IMR-90 (cell line): ENCODE results near the gene PAPSS2. TPM values are rescaled to one million over a fixed set of nuclear protein-coding genes. Genes with fewer than 3 reads are reported as not detected.

ENCODE experiments used
- ATAC-seq: fragments of 200-7000 bp; cut with Tn5 transposase; 2 replicates; pipeline ENCODE4 v1.9.1; 2020; ENCODE audit warnings: low read depth, mild to moderate bottlenecking, moderate library complexity
- BruUV-seq: library from RNA; stranded (reverse); fragments of 400-500 nt; replicated peaks from 2 replicates; lab custom pipeline; 2021; lab: Mats Ljungman, UMichigan
- CTCF ChIA-PET: fragments of 300-600 bp; formaldehyde crosslinking; extraction: SDS; loops from one replicate; lab custom pipeline; 2021; ENCODE audit warnings: antibody characterized with exemption; lab: Yijun Ruan, JAX
- POLR2A ChIA-PET: fragments of 300-600 bp; sonication (Branson Sonifier 250); formaldehyde crosslinking; loops from one replicate; lab custom pipeline; 2022; ENCODE audit warnings: antibody characterized with exemption; ENCODE audit not compliant: unreplicated experiment; lab: Charles Lee
- DNase-seq: peaks from one replicate; pipeline ENCODE4 v3.0.0; 2013
- H2AFZ ChIP-seq: replicated peaks from 2 replicates; pipeline ENCODE3; 2013; ENCODE audit warnings: low read length, mild to moderate bottlenecking; ENCODE audit not compliant: poor library complexity
- H2AK5ac ChIP-seq: 2 replicates; pipeline ENCODE4 v1.6.1; 2013; ENCODE audit warnings: low read depth, low read length, inconsistent platforms
- H2AK9ac ChIP-seq: replicated peaks from 2 replicates; pipeline ENCODE3; 2013; ENCODE audit warnings: mild to moderate bottlenecking, low read depth, low read length, moderate library complexity; ENCODE audit not compliant: poor library complexity
- H2BK120ac ChIP-seq: 2 replicates; pipeline ENCODE4 v1.6.1; 2013; ENCODE audit warnings: low read depth, low read length, inconsistent platforms
- H2BK15ac ChIP-seq: 3 replicates; pipeline ENCODE4 v1.6.1; 2013; ENCODE audit warnings: low read depth, low read length, inconsistent platforms
- H2BK20ac ChIP-seq: 2 replicates; pipeline ENCODE4 v1.6.1; 2013; ENCODE audit warnings: low read depth, mild to moderate bottlenecking, inconsistent platforms, low read length, moderate library complexity
- H2BK5ac ChIP-seq: 2 replicates; pipeline ENCODE4 v1.6.1; 2013; ENCODE audit warnings: mild to moderate bottlenecking, low read depth, low read length, inconsistent platforms; ENCODE audit not compliant: poor library complexity, severe bottlenecking
- H3K14ac ChIP-seq: replicated peaks from 2 replicates; pipeline ENCODE4 v1.6.1; 2013; ENCODE audit warnings: low read depth, low read length, inconsistent platforms
- H3K18ac ChIP-seq: 2 replicates; pipeline ENCODE4 v1.6.1; 2013; ENCODE audit warnings: low read depth, low read length, control low read depth
- H3K23ac ChIP-seq: 2 replicates; pipeline ENCODE4 v1.6.1; 2013; ENCODE audit warnings: low read depth, low read length, inconsistent platforms
- H3K27ac ChIP-seq: 2 replicates; pipeline ENCODE4 v1.5.1; 2013; ENCODE audit warnings: mild to moderate bottlenecking, control low read depth, low read length; ENCODE audit not compliant: insufficient read depth
- H3K27me3 ChIP-seq: 2 replicates; pipeline ENCODE4 v1.6.1; 2013; ENCODE audit warnings: low read length; ENCODE audit not compliant: control insufficient read depth, insufficient read depth
- H3K36me3 ChIP-seq: 2 replicates; pipeline ENCODE4 v1.6.1; 2013; ENCODE audit warnings: low read length, mixed read lengths; ENCODE audit not compliant: control insufficient read depth, insufficient read depth
- H3K4ac ChIP-seq: 2 replicates; pipeline ENCODE4 v1.6.1; 2013; ENCODE audit warnings: low read depth, low read length, inconsistent platforms
- H3K4me1 ChIP-seq: 2 replicates; pipeline ENCODE4 v1.6.1; 2013; ENCODE audit warnings: low read length, mixed read lengths; ENCODE audit not compliant: control insufficient read depth, insufficient read depth
- H3K4me2 ChIP-seq: 2 replicates; pipeline ENCODE4 v1.6.1; 2013; ENCODE audit warnings: low read depth, mild to moderate bottlenecking, control low read depth, low read length, moderate library complexity
- H3K4me3 ChIP-seq: 2 replicates; pipeline ENCODE4 v1.5.1; 2013; ENCODE audit warnings: low read depth, mild to moderate bottlenecking, control low read depth, low read length, moderate library complexity; ENCODE audit not compliant: insufficient read depth
- H3K56ac ChIP-seq: 2 replicates; pipeline ENCODE4 v1.6.1; 2013; ENCODE audit warnings: low read length, inconsistent platforms; ENCODE audit not compliant: insufficient read depth; ENCODE audit errors: extremely low read depth
- H3K79me1 ChIP-seq, 2 experiments: 2 replicates each; pipeline ENCODE4 v1.6.1; 2013; ENCODE audit warnings: low read length in 2 of 2, inconsistent platforms in 1 of 2, low read depth in 1 of 2
- H3K9ac ChIP-seq: 2 replicates; pipeline ENCODE4 v1.6.1; 2013; ENCODE audit warnings: low read depth, low read length, control low read depth
- H3K9me1 ChIP-seq: 2 replicates; pipeline ENCODE4 v1.6.1; 2013; ENCODE audit warnings: low read length, inconsistent platforms; ENCODE audit not compliant: insufficient read depth
- H3K9me3 ChIP-seq: 2 replicates; pipeline ENCODE4 v1.6.1; 2013; ENCODE audit warnings: low read length; ENCODE audit not compliant: control insufficient read depth, insufficient read depth
- H4K20me1 ChIP-seq: 2 replicates; pipeline ENCODE4 v1.6.1; 2013; ENCODE audit warnings: low read length, inconsistent platforms; ENCODE audit not compliant: insufficient read depth
- H4K5ac ChIP-seq: 2 replicates; pipeline ENCODE4 v1.6.1; 2013; ENCODE audit warnings: mild to moderate bottlenecking, low read depth, low read length, control low read depth
- H4K8ac ChIP-seq, 2 experiments: 2 replicates each; pipeline ENCODE4 v1.6.1; 2013; ENCODE audit warnings: low read depth in 2 of 2, low read length in 2 of 2, control low read depth in 1 of 2, inconsistent platforms in 1 of 2
- H4K91ac ChIP-seq: 2 replicates; pipeline ENCODE4 v1.6.1; 2013; ENCODE audit warnings: low read depth, low read length, inconsistent platforms; ENCODE audit not compliant: insufficient read depth
- ELK1 ChIP-seq: fragments of 150-350 bp; IDR thresholded peaks from 2 replicates; pipeline ENCODE4 v1.6.1; 2016; ENCODE audit warnings: low read depth, mild to moderate bottlenecking, low read length, moderate library complexity, borderline replicate concordance
- MAFK ChIP-seq: IDR thresholded peaks from 2 replicates; pipeline ENCODE4 v1.6.1; 2012; ENCODE audit warnings: low read depth, low read length, improper control_type of control experiment
- MAZ ChIP-seq: IDR thresholded peaks from 2 replicates; pipeline ENCODE4 v1.6.1; 2012; ENCODE audit warnings: low read depth, mild to moderate bottlenecking, low read length, improper control_type of control experiment, moderate library complexity, borderline replicate concordance
- MXI1 ChIP-seq: IDR thresholded peaks from 2 replicates; pipeline ENCODE4 v1.6.1; 2012; ENCODE audit warnings: low read depth, mild to moderate bottlenecking, low read length, moderate library complexity, borderline replicate concordance
- NFE2L2 ChIP-seq: fragments of 150-350 bp; IDR thresholded peaks from 2 replicates; pipeline ENCODE4 v1.6.1; 2016; ENCODE audit warnings: low read depth, mild to moderate bottlenecking, low read length
- RCOR1 ChIP-seq: IDR thresholded peaks from 2 replicates; pipeline ENCODE4 v1.6.1; 2012; ENCODE audit warnings: mild to moderate bottlenecking, low read length, improper control_type of control experiment; ENCODE audit not compliant: insufficient replicate concordance
- USF2 ChIP-seq: fragments of 150-350 bp; IDR thresholded peaks from 2 replicates; pipeline ENCODE4 v1.6.1; 2017; ENCODE audit warnings: mild to moderate bottlenecking, antibody characterized with exemption, low read length, low read depth
- WGBS, 2 experiments: methylation state at CpG; one replicate each; pipeline versions ENCODE4 v1.1.5 to v1.1.7; 2013; ENCODE audit warnings: missing lambda C conversion rate in 2 of 2; ENCODE audit not compliant: insufficient read length in 1 of 2; ENCODE audit errors: extremely low coverage in 2 of 2; 5-methylcytosine and 5-hydroxymethylcytosine counted together
- dilution Hi-C: fragments of 300-500 bp; cut with HindIII; formaldehyde crosslinking; loops from one replicate; pipeline ENCODE4 v1.14.3; 2018; ENCODE audit warnings: low sequenced_read_pairs; ENCODE audit not compliant: unreplicated experiment
- in situ Hi-C: fragments of 300-500 bp; cut with MboI; formaldehyde crosslinking; loops from 3 replicates; pipeline ENCODE4 v1.14.3; 2019; ENCODE audit warnings: low sequenced_read_pairs, inconsistent platforms, mixed read lengths
- intact Hi-C: fragments of 100-400 bp; cut with micrococcal nuclease; formaldehyde crosslinking; loops from 2 replicates; pipeline ENCODE4 v1.10.0; 2022
- polyA plus RNA-seq, 3 experiments: library from polyadenylated mRNA; depleted of rRNA; stranded (reverse); fragments of >200 nt; gene quantifications; 2 replicates each; pipeline ENCODE4 v1.2.3, GENCODE V29; 2012; ENCODE audit warnings: low replicate concordance in 1 of 3
- total RNA-seq: library from RNA; depleted of rRNA; stranded (reverse); fragments of >200 nt; gene quantifications from 2 replicates; pipeline ENCODE4 v1.2.3, GENCODE V29; 2012

The PAPSS2 gene
- total and polyA plus RNA-seq, 2 of the 4 experiments (the other 2 are of a cell fraction): 55.0 to 63.3 TPM

DNA sequence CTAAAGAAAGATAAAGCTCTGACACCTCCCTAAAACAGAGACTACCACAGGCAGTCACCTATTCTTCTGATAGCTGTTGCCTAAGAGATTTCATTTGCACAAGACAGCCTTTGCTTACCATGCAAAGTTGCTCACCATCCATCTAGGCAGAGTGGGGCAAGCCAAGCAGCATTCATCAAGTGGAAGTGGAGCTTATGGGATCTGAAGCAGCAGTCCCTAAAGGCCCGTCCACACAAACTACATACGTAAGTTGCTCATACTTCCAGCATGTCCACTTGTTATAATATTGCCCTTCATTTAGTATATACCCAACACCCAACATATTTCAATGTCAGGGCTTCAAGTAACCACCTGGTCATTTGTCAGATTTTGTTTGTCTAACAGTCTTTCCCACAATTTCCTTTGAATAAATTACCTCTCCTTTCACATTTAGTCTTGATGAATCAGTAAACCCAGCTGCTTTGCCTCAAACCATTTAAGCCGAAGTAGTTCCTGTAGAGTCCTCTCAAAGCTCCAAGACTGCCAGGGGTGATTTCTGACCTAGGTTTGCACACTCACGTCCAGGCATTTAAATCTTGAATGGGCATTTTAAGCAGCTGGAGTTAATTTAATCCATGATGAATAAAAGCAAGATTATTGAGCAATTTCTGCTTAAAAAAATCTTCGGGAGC is 90.5 kb downstream of the PAPSS2 start:
- no peak overlapping the region for H2BK20ac ChIP-seq
- 54% methylated on average over 2 of the region's 5 CpGs; no CpG with 5 or more reads in 1 of the 2 experiments for WGBS, 2 experiments
- peaks cover 10% of the 10 kb centered on the region; the same call in 1 of the 2 replicates for H3K36me3 ChIP-seq
- no peak overlapping the region for H3K4ac ChIP-seq
- H3K9me3 ChIP-seq: no peaks in the 10 kb centered on the region
- H2AFZ ChIP-seq: no peak overlapping the region
- DNase-seq: peak; percentile 61
- no peak overlapping the region for H2AK5ac ChIP-seq
- no peak overlapping the region for H3K14ac ChIP-seq
- TF ChIP-seq MAZ (no peak), NFE2L2 (no peak), ELK1 (no peak), MXI1 (no peak), RCOR1 (no peak), MAFK (no peak), USF2 (no peak)
- H3K4me3 ChIP-seq: no peak overlapping the region
- no peak overlapping the region for H4K91ac ChIP-seq
- no peak overlapping the region for H3K27ac ChIP-seq
- 0 out of 2 replicates have a peak overlapping the region, but pooled peaks have one; percentile 11 for H3K4me2 ChIP-seq
- no peak overlapping the region for H4K5ac ChIP-seq
- no peak overlapping the region for H2BK5ac ChIP-seq
- H3K18ac ChIP-seq: no peak overlapping the region
- intact Hi-C loops (no loop called here), dilution Hi-C loops (no loop called here), in situ Hi-C loops (no loop called here)
- ATAC-seq: peak; percentile 25; the same call in 1 of the 2 replicates
- H3K56ac ChIP-seq: no peak overlapping the region
- H3K27me3 ChIP-seq: no peaks in the 10 kb centered on the region
- H4K8ac ChIP-seq: no peak overlapping the region
- H3K4me1 ChIP-seq: peaks cover 2% of the 10 kb centered on the region
- no peak overlapping the region for H2BK15ac ChIP-seq
- POLR2A ChIA-PET: interaction anchor here (0.5 kb wide), 1 partner anchor 408 kb away, joined by 3 read pairs; no protein-coding TSS in a partner anchor
- H2BK120ac ChIP-seq: no peak overlapping the region
- CTCF ChIA-PET: interaction anchor here (1.0 to 1.2 kb wide), 2 partner anchors 9 to 12 kb away, joined by 3 to 4 read pairs; no protein-coding TSS in a partner anchor
- no peak overlapping the region for H3K9ac ChIP-seq
- no peak overlapping the region for H2AK9ac ChIP-seq
- no TSS peak for BruUV-seq
- peaks cover 4% of the 10 kb centered on the region; the same call in 1 of the 2 replicates for H3K9me1 ChIP-seq
- no peak overlapping the region for H3K23ac ChIP-seq
- no peaks in the 10 kb centered on the region; the same call in 1 of the 2 replicates for H4K20me1 ChIP-seq
- H3K79me1 ChIP-seq: peaks cover 0 to 11% of the 10 kb centered on the region in 2 experiments; a peak in 3 of 4 replicates
